Body of pancreas (tissue), 4 donors: ENCODE data around the gene RBBP8NL. TPM values are rescaled to one million over a fixed set of nuclear protein-coding genes. Genes with fewer than 3 reads are reported as not detected.

Experiments used
- ATAC-seq: fragments of 150-250 bp; one replicate; pipeline ENCODE4 v1.9.1; 2016
- DNase-seq, 4 donors: peaks; one replicate each; pipeline ENCODE4 v3.0.0-alpha.2; 2019
- H3K27ac ChIP-seq, 4 donors: fragments of 200-600 bp; sonication (generic); 1 replicate in 3 of 4; 2 replicates in 1 of 4; pipeline versions ENCODE4 v1.5.1 to v1.6.1; 2016 to 2019; ENCODE audit warnings: mild to moderate bottlenecking in 1 of 4, mixed read lengths in 1 of 4, moderate library complexity in 1 of 4
- H3K27me3 ChIP-seq, 2 donors: fragments of 200-600 bp; sonication (generic); one replicate each; pipeline ENCODE4 v1.6.0; 2016; ENCODE audit warnings: mild to moderate bottlenecking in 1 of 2
- H3K36me3 ChIP-seq, 2 donors: fragments of 200-600 bp; sonication (generic); replicated peaks in 1 of 2; 2 replicates each; pipeline ENCODE4 v1.5.1; 2016; ENCODE audit warnings: low read depth in 2 of 2; ENCODE audit not compliant: insufficient read depth in 1 of 2
- H3K4me1 ChIP-seq: fragments of 200-600 bp; sonication (generic); one replicate; pipeline ENCODE4 v1.6.0; 2016
- H3K4me3 ChIP-seq, 2 donors: fragments of 200-600 bp; sonication (generic); 1 replicate in 1 of 2; 2 replicates in 1 of 2; pipeline ENCODE4 v1.5.1; 2016 to 2019
- H3K9me3 ChIP-seq, 3 donors: fragments of 200-600 bp; sonication (generic); 1 replicate in 2 of 3; 2 replicates in 1 of 3; pipeline ENCODE4 v1.5.1; 2016
- CTCF ChIP-seq, 7 experiments: fragments of 450-650 bp in 4 of 7; fragments of 200-600 bp in 3 of 7; sonication (generic) in 3 of 7; IDR thresholded peaks; one replicate each; pipeline ENCODE4 v1.5.1; 2016 to 2019; ENCODE audit warnings: antibody characterized with exemption in 7 of 7
- POLR2A ChIP-seq, 3 donors: fragments of 450-650 bp; IDR thresholded peaks; one replicate each; pipeline ENCODE4 v1.6.1; 2016; ENCODE audit warnings: antibody characterized with exemption in 3 of 3, mild to moderate bottlenecking in 2 of 3
- WGBS, 2 donors: methylation state at CpG; one replicate each; pipeline ENCODE4 v1.1.5; 2017; 5-methylcytosine and 5-hydroxymethylcytosine counted together
- intact Hi-C: fragments of 100-400 bp; cut with DNase I; formaldehyde crosslinking; loops from one replicate; pipeline ENCODE4 v1.15.1; 2023
- total RNA-seq, 2 donors: library from RNA; depleted of rRNA; stranded (reverse); fragments of >200 nt; gene quantifications; one replicate each; pipeline ENCODE4 v1.1.0, GENCODE V29; 2016

The RBBP8NL gene
- total RNA-seq, 2 donors from 2014 or later, result 2.3 TPM

DNA sequence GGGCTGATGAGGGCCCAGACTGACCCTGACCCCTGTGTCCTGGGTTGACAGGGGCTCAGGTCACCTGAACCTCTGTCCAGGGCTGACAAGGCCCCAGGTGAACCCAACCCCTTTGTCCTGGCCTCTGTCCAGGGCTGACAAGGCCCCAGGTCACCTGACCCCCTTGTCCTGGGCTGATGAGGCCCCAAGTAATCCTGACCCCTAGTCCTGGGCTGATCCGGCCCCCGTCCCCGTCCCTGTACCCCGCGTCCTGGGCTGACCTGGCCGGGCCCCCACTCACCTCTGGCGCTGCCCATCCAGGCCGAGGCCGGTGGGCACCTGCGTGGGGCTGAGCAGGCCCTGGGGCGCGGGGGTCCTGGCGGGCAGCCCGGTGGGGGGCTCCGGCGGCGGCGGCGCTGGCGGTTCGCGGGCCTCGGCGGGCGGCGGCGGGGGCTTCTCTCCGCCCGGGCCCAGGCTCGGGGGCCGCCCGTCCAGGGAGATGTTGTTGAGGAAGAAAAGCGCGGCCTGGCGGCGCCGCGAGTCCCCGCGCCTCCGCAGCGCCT lies 20.6 kb downstream of the RBBP8NL start:
- intact Hi-C loops, result no loop called here
- H3K36me3 ChIP-seq, result no peaks in the 10 kb centered on the region
- H3K9me3 ChIP-seq, result no peaks in the 10 kb centered on the region
- H3K27ac ChIP-seq, result peak overlapping the region in 2 of 4 donors; percentile 4 to 6
- H3K4me3 ChIP-seq, result peak overlapping the region in 1 of 2 donors; percentile 8
- H3K4me1 ChIP-seq, result peaks cover 43% of the 10 kb centered on the region
- ATAC-seq (no peak), DNase-seq (peak; percentile 26 to 45 (median 44))
- TF ChIP-seq POLR2A (IDR thresholded peaks at IDR 0.05), result no peak
- TF ChIP-seq CTCF (IDR thresholded peaks at IDR 0.05), result no peak
- H3K27me3 ChIP-seq, result no peaks in the 10 kb centered on the region
- 0% methylated on average over 35 of the region's 42 CpGs; no CpG with 5 or more reads in 1 of the 2 donors for WGBS, 2 donors

DNA sequence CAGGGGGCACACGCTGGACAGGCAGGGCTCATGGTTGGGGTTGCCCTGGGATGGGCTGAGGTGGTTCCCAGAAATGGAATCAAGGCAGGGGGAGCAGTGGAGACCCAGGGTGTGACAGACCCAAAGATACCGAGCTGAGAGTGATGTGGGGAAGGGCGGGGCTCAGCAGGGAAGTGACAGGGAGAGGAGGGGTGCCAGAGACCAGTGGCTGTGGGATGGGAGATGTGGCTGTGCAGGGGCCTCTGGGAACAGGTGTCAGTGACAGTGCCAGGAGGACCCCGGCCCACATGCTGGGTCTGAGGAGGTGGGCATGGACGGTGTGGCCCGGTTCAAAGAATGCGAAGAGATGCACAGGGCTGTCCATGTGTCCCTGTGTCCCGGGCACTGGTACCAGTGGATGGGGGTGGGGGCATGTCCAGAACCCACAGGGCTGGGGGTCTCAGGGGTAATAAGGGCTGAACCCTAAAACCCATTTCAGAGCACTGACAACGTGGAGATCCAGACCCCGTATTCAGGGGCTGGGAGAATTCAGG lies 21.3 kb downstream of the RBBP8NL start:
- no peaks in the 10 kb centered on the region for H3K27me3 ChIP-seq
- WGBS, 2 donors, result 57 to 59% methylated on average over 10 of the region's 10 CpGs
- TF ChIP-seq CTCF (IDR thresholded peaks at IDR 0.05) (no peak), POLR2A (IDR thresholded peaks at IDR 0.05) (no peak)
- intact Hi-C loops, result no loop called here
- DNase-seq (no peak), ATAC-seq (no peak)
- H3K4me3 ChIP-seq, result no peak overlapping the region
- no peaks in the 10 kb centered on the region for H3K36me3 ChIP-seq
- peak overlapping the region in 2 of 4 donors; percentile 4 to 6 for H3K27ac ChIP-seq
- no peaks in the 10 kb centered on the region for H3K9me3 ChIP-seq
- H3K4me1 ChIP-seq, result peaks cover 42% of the 10 kb centered on the region

DNA sequence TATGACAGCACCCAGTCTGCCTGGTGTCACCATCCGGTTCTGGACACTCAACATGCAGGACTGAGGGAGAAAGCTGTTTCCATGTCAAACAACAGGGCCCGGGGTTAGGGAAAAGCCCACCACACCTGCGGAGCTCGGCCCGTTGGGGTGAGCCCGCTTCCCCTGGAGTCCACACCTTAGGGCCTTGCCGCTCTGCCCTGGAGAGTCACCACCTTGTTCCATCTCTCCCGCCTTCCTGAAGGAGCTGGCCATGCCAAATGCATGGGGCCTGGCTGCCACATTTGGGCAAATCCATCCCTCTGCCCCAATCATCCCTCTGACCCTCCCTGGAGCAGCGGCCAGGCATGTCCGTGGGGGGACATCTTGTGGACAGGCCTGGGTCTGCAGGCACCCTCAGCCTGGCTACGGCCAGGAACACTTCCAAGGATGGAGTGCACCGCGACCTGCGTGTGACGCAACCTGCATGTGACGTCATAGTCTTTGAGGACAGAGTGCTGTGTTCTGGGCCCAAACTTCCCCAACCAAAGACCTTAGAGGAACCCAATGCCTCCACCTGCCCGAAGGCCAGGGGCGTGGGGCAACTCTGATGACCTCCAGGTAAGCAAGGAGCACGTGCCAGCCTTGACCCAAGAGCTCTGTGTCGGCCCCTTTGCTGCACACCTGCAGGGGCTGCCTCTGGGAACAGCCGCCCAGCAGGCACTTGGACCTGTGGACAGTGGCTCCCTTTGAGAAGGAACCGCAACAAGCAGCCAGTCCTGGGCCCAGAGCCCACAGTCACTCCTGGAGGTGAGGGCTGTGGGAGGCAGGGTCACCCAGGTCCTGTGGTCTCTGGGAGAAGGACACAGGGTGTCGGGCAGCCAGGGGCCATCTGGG lies 22.0 kb downstream of the RBBP8NL start:
- peak; percentile 37 to 57 (median 52) for DNase-seq
- no peaks in the 10 kb centered on the region for H3K9me3 ChIP-seq
- TF ChIP-seq POLR2A (IDR thresholded peaks at IDR 0.05), result no peak
- TF ChIP-seq CTCF (IDR thresholded peaks at IDR 0.05), result peak in 5 of 7 experiments; percentile 18 to 53 (median 43)
- no peak overlapping the region for H3K4me3 ChIP-seq
- peak overlapping the region in 1 of 4 donors; percentile 4 for H3K27ac ChIP-seq
- no peaks in the 10 kb centered on the region for H3K36me3 ChIP-seq
- WGBS, 2 donors, result 74 to 86% methylated on average over 13 to 23 of the region's 23 CpGs
- no peak for ATAC-seq
- intact Hi-C loops, result no loop called here
- H3K27me3 ChIP-seq, result no peaks in the 10 kb centered on the region
- peaks cover 38% of the 10 kb centered on the region for H3K4me1 ChIP-seq

- H3K4me1 ChIP-seq, result peaks cover 31% of the 10 kb centered on the region
- 95 to 100% methylated on average over 2 to 12 of the region's 12 CpGs for WGBS, 2 donors
- no peak overlapping the region for H3K27ac ChIP-seq
- H3K27me3 ChIP-seq, result no peaks in the 10 kb centered on the region
- ATAC-seq (no peak), DNase-seq (no peak)
- no peaks in the 10 kb centered on the region for H3K9me3 ChIP-seq
- no peak for TF ChIP-seq CTCF (IDR thresholded peaks at IDR 0.05)
- no peaks in the 10 kb centered on the region for H3K36me3 ChIP-seq
- intact Hi-C loops, result no loop called here
- H3K4me3 ChIP-seq, result no peak overlapping the region
Measured at GRCh38 chr20:62404761-62405107, 22.6 kb downstream of the RBBP8NL start.
